ENCODE results near the gene HOXD3. TPM values are rescaled to one million over a fixed set of nuclear protein-coding genes. Genes with fewer than 3 reads are reported as not detected.

HOXD3 gene
- total RNA-seq, 1 experiment from 2014 or later = 1.5 TPM

GRCh38 chr2:176164201-176164600, 7.1 kb downstream of the HOXD3 start:
- DNase-seq = no peak
- H3K27me3 ChIP-seq = no peaks in the 10 kb centered on the region

GRCh38 chr2:176164611-176165369, 7.7 kb downstream of the HOXD3 start:
- no peak for DNase-seq
- H3K4me3 ChIP-seq = no peak overlapping the region
- no peaks in the 10 kb centered on the region for H3K9me3 ChIP-seq
- H3K36me3 ChIP-seq = no peaks in the 10 kb centered on the region
- H3K27me3 ChIP-seq = no peaks in the 10 kb centered on the region

More at GRCh38 chr2:176164201-176164600, 7.1 kb downstream of the HOXD3 start:
- no peak overlapping the region for H3K4me3 ChIP-seq
- no peaks in the 10 kb centered on the region for H3K9me3 ChIP-seq
- no peaks in the 10 kb centered on the region for H3K36me3 ChIP-seq

GRCh38 chr2:176165370-176166050, 8.4 kb downstream of the HOXD3 start:
- Histone ChIP-seq H3K4me3 (no peak overlapping the region), H3K27me3 (no peaks in the 10 kb centered on the region), H3K9me3 (no peaks in the 10 kb centered on the region), H3K36me3 (no peaks in the 10 kb centered on the region)
- DNase-seq = no peak

GRCh38 chr2:176166272-176166671, 9.2 kb downstream of the HOXD3 start:
- Histone ChIP-seq H3K27me3 (no peaks in the 10 kb centered on the region), H3K4me3 (no peak overlapping the region), H3K36me3 (no peaks in the 10 kb centered on the region), H3K9me3 (no peaks in the 10 kb centered on the region)
- DNase-seq = no peak

GRCh38 chr2:176167398-176167797, 10.3 kb downstream of the HOXD3 start:
- Histone ChIP-seq H3K4me3 (no peak overlapping the region), H3K9me3 (no peaks in the 10 kb centered on the region), H3K36me3 (no peaks in the 10 kb centered on the region), H3K27me3 (no peaks in the 10 kb centered on the region)
- no peak for DNase-seq

GRCh38 chr2:176169181-176169580, 12.1 kb downstream of the HOXD3 start:
- Histone ChIP-seq H3K4me3 (no peak overlapping the region), H3K36me3 (no peaks in the 10 kb centered on the region), H3K27me3 (no peaks in the 10 kb centered on the region), H3K9me3 (no peaks in the 10 kb centered on the region)
- no peak for DNase-seq

- DNase-seq = no peak
- Histone ChIP-seq H3K4me3 (no peak overlapping the region), H3K9me3 (no peaks in the 10 kb centered on the region), H3K27me3 (no peaks in the 10 kb centered on the region), H3K36me3 (no peaks in the 10 kb centered on the region)
Observed at GRCh38 chr2:176169711-176170110, 12.6 kb downstream of the HOXD3 start.

GRCh38 chr2:176170602-176171305, 13.6 kb downstream of the HOXD3 start:
- no peak overlapping the region for H3K4me3 ChIP-seq
- H3K9me3 ChIP-seq = no peaks in the 10 kb centered on the region
- H3K27me3 ChIP-seq = no peaks in the 10 kb centered on the region
- no peak for DNase-seq
- no peaks in the 10 kb centered on the region for H3K36me3 ChIP-seq

GRCh38 chr2:176171351-176172006, 14.4 kb downstream of the HOXD3 start:
- Histone ChIP-seq H3K27me3 (no peaks in the 10 kb centered on the region), H3K36me3 (no peaks in the 10 kb centered on the region), H3K4me3 (no peak overlapping the region), H3K9me3 (no peaks in the 10 kb centered on the region)
- DNase-seq = no peak

- Histone ChIP-seq H3K27me3 (no peaks in the 10 kb centered on the region), H3K4me3 (no peak overlapping the region), H3K9me3 (no peaks in the 10 kb centered on the region), H3K36me3 (no peaks in the 10 kb centered on the region)
- no peak for DNase-seq
Observed at GRCh38 chr2:176172007-176172894, 15.1 kb downstream of the HOXD3 start.

GRCh38 chr2:176172895-176173566, 15.9 kb downstream of the HOXD3 start:
- no peak for DNase-seq
- no peaks in the 10 kb centered on the region for H3K9me3 ChIP-seq
- no peaks in the 10 kb centered on the region for H3K36me3 ChIP-seq
- H3K4me3 ChIP-seq = no peak overlapping the region
- no peaks in the 10 kb centered on the region for H3K27me3 ChIP-seq

- DNase-seq = no peak
- Histone ChIP-seq H3K4me3 (no peak overlapping the region), H3K9me3 (no peaks in the 10 kb centered on the region), H3K27me3 (no peaks in the 10 kb centered on the region), H3K36me3 (no peaks in the 10 kb centered on the region)
Observed at GRCh38 chr2:176173567-176174381, 16.7 kb downstream of the HOXD3 start.

GRCh38 chr2:176174382-176174823, 17.3 kb downstream of the HOXD3 start:
- no peak for DNase-seq
- H3K27me3 ChIP-seq = no peaks in the 10 kb centered on the region
- H3K4me3 ChIP-seq = no peak overlapping the region
- H3K36me3 ChIP-seq = no peaks in the 10 kb centered on the region
- no peaks in the 10 kb centered on the region for H3K9me3 ChIP-seq

GRCh38 chr2:176174824-176175708, 18.0 kb downstream of the HOXD3 start:
- no peak for DNase-seq
- H3K9me3 ChIP-seq = no peaks in the 10 kb centered on the region
- no peaks in the 10 kb centered on the region for H3K36me3 ChIP-seq
- no peak overlapping the region for H3K4me3 ChIP-seq
- H3K27me3 ChIP-seq = no peaks in the 10 kb centered on the region

Data from MG63 (cell line).